Activated T-helper 1 cell treated with anti-CD3 and anti-CD28 coated beads, Interleukin-12 subunit alpha, Interleukin-12 subunit beta, Interleukin-2, Interleukin-4 antibody, amounts not matched to agents 30 ng/mL and 10 ng/mL and 1 ng/mL, durations not matched to agents 14 hours and 24 hours and 36 hours (primary cell): ENCODE data around the gene PKD1L1. TPM values are rescaled to one million over a fixed set of nuclear protein-coding genes. Genes with fewer than 3 reads are reported as not detected.

Experiments used
- DNase-seq: peaks from one replicate; pipeline ENCODE4 v3.0.0; 2021; ENCODE audit warnings: low spot score
- H3K27ac Mint-ChIP-seq: one replicate; pipeline ENCODE4 v1.8.0; 2021; ENCODE audit warnings: mild to moderate bottlenecking, mixed read lengths
- H3K27me3 Mint-ChIP-seq: one replicate; pipeline ENCODE4 v1.8.0; 2022; ENCODE audit warnings: mild to moderate bottlenecking, moderate library complexity, mixed read lengths; ENCODE audit not compliant: insufficient read depth
- H3K36me3 Mint-ChIP-seq: one replicate; pipeline ENCODE4 v1.8.0; 2021; ENCODE audit warnings: low read depth, mixed read lengths
- H3K4me1 Mint-ChIP-seq: one replicate; pipeline ENCODE4 v1.8.0; 2021; ENCODE audit warnings: low read depth, mixed read lengths
- H3K4me3 Mint-ChIP-seq: one replicate; pipeline ENCODE4 v1.8.0; 2021; ENCODE audit warnings: mild to moderate bottlenecking, moderate library complexity, mixed read lengths
- H3K9me3 Mint-ChIP-seq: one replicate; pipeline ENCODE4 v1.8.0; 2021; ENCODE audit warnings: mixed read lengths
- intact Hi-C: fragments of 100-400 bp; cut with micrococcal nuclease; formaldehyde crosslinking; loops from one replicate; pipeline ENCODE4 v1.15.1; 2024
- total RNA-seq: library from RNA; stranded (reverse); gene quantifications from 2 replicates; pipeline ENCODE4 v1.2.3, GENCODE V29; 2022

PKD1L1 gene
- total RNA-seq, 1 donor from 2014 or later = not detected

GRCh38 chr7:47852330-47853245 is 95.7 kb downstream of the PKD1L1 start:
- Mint-ChIP-seq H3K27ac (no peak overlapping the region), H3K4me1 (no peaks in the 10 kb centered on the region), H3K9me3 (no peaks in the 10 kb centered on the region), H3K36me3 (no peaks in the 10 kb centered on the region), H3K27me3 (peaks cover 8% of the 10 kb centered on the region), H3K4me3 (no peak overlapping the region)
- intact Hi-C loops = no loop called here
- no peak for DNase-seq

- Mint-ChIP-seq H3K4me3 (no peak overlapping the region), H3K4me1 (no peaks in the 10 kb centered on the region)
These were observed 101.1 kb downstream of the PKD1L1 start for GRCh38 chr7:47847207-47847606.

GRCh38 chr7:47846138-47846836 is 102.0 kb downstream of the PKD1L1 start:
- H3K27me3 Mint-ChIP-seq = peaks cover 12% of the 10 kb centered on the region
- H3K36me3 Mint-ChIP-seq = no peaks in the 10 kb centered on the region
- H3K4me3 Mint-ChIP-seq = no peak overlapping the region
- no peaks in the 10 kb centered on the region for H3K9me3 Mint-ChIP-seq
- no peaks in the 10 kb centered on the region for H3K4me1 Mint-ChIP-seq
- no peak overlapping the region for H3K27ac Mint-ChIP-seq
- DNase-seq = no peak
- intact Hi-C loops = no loop called here

More at GRCh38 chr7:47847207-47847606, 101.1 kb downstream of the PKD1L1 start:
- H3K27ac Mint-ChIP-seq = no peak overlapping the region
- DNase-seq = no peak
- intact Hi-C loops = no loop called here
- H3K27me3 Mint-ChIP-seq = peaks cover 12% of the 10 kb centered on the region
- no peaks in the 10 kb centered on the region for H3K9me3 Mint-ChIP-seq
- H3K36me3 Mint-ChIP-seq = no peaks in the 10 kb centered on the region

GRCh38 chr7:47844311-47844710 is 104.0 kb downstream of the PKD1L1 start:
- H3K27me3 Mint-ChIP-seq = peaks cover 6% of the 10 kb centered on the region
- H3K36me3 Mint-ChIP-seq = no peaks in the 10 kb centered on the region
- no peak for DNase-seq
- intact Hi-C loops = no loop called here
- no peak overlapping the region for H3K27ac Mint-ChIP-seq
- H3K4me1 Mint-ChIP-seq = no peaks in the 10 kb centered on the region
- H3K9me3 Mint-ChIP-seq = no peaks in the 10 kb centered on the region
- H3K4me3 Mint-ChIP-seq = no peak overlapping the region

GRCh38 chr7:47843291-47843690 is 105.0 kb downstream of the PKD1L1 start:
- intact Hi-C loops = no loop called here
- Mint-ChIP-seq H3K27me3 (peaks cover 6% of the 10 kb centered on the region), H3K27ac (no peak overlapping the region), H3K36me3 (no peaks in the 10 kb centered on the region), H3K9me3 (no peaks in the 10 kb centered on the region), H3K4me1 (no peaks in the 10 kb centered on the region), H3K4me3 (no peak overlapping the region)
- no peak for DNase-seq

- H3K9me3 Mint-ChIP-seq = no peaks in the 10 kb centered on the region
These were observed 108.9 kb downstream of the PKD1L1 start for GRCh38 chr7:47839381-47839780.

GRCh38 chr7:47837826-47838225 is 110.4 kb downstream of the PKD1L1 start:
- H3K36me3 Mint-ChIP-seq = no peaks in the 10 kb centered on the region
- H3K27ac Mint-ChIP-seq = no peak overlapping the region
- intact Hi-C loops = no loop called here
- H3K9me3 Mint-ChIP-seq = no peaks in the 10 kb centered on the region
- DNase-seq = no peak
- H3K4me3 Mint-ChIP-seq = no peak overlapping the region
- peaks cover 2% of the 10 kb centered on the region for H3K27me3 Mint-ChIP-seq
- no peaks in the 10 kb centered on the region for H3K4me1 Mint-ChIP-seq

More at GRCh38 chr7:47839381-47839780, 108.9 kb downstream of the PKD1L1 start:
- no peaks in the 10 kb centered on the region for H3K36me3 Mint-ChIP-seq
- H3K4me1 Mint-ChIP-seq = no peaks in the 10 kb centered on the region
- H3K27ac Mint-ChIP-seq = no peak overlapping the region
- no peak overlapping the region for H3K4me3 Mint-ChIP-seq
- no peak for DNase-seq
- peaks cover 6% of the 10 kb centered on the region for H3K27me3 Mint-ChIP-seq
- intact Hi-C loops = no loop called here

GRCh38 chr7:47836503-47837202 is 111.6 kb downstream of the PKD1L1 start:
- H3K36me3 Mint-ChIP-seq = no peaks in the 10 kb centered on the region
- intact Hi-C loops = no loop called here
- H3K27me3 Mint-ChIP-seq = peaks cover 2% of the 10 kb centered on the region
- no peaks in the 10 kb centered on the region for H3K4me1 Mint-ChIP-seq
- no peaks in the 10 kb centered on the region for H3K9me3 Mint-ChIP-seq
- H3K4me3 Mint-ChIP-seq = no peak overlapping the region
- no peak overlapping the region for H3K27ac Mint-ChIP-seq
- DNase-seq = no peak

- Mint-ChIP-seq H3K4me3 (no peak overlapping the region), H3K4me1 (no peaks in the 10 kb centered on the region), H3K27me3 (peaks cover 2% of the 10 kb centered on the region), H3K9me3 (no peaks in the 10 kb centered on the region), H3K27ac (no peak overlapping the region), H3K36me3 (no peaks in the 10 kb centered on the region)
- no peak for DNase-seq
- intact Hi-C loops = no loop called here
These were observed 112.2 kb downstream of the PKD1L1 start for GRCh38 chr7:47836080-47836479.

- Mint-ChIP-seq H3K27me3 (peaks cover 2% of the 10 kb centered on the region), H3K27ac (no peak overlapping the region), H3K4me3 (no peak overlapping the region), H3K4me1 (no peaks in the 10 kb centered on the region), H3K36me3 (no peaks in the 10 kb centered on the region), H3K9me3 (no peaks in the 10 kb centered on the region)
- intact Hi-C loops = no loop called here
- no peak for DNase-seq
These were observed 115.1 kb downstream of the PKD1L1 start for GRCh38 chr7:47833211-47833610.

- Mint-ChIP-seq H3K9me3 (no peaks in the 10 kb centered on the region), H3K27me3 (peaks cover 2% of the 10 kb centered on the region), H3K27ac (no peak overlapping the region), H3K36me3 (no peaks in the 10 kb centered on the region), H3K4me1 (no peaks in the 10 kb centered on the region), H3K4me3 (no peak overlapping the region)
- DNase-seq = no peak
- intact Hi-C loops = no loop called here
These were observed 116.1 kb downstream of the PKD1L1 start for GRCh38 chr7:47832105-47832715.

GRCh38 chr7:47830015-47830414 is 118.3 kb downstream of the PKD1L1 start:
- H3K4me1 Mint-ChIP-seq = no peaks in the 10 kb centered on the region
- no peak overlapping the region for H3K4me3 Mint-ChIP-seq
- peaks cover 2% of the 10 kb centered on the region for H3K27me3 Mint-ChIP-seq
- no peak for DNase-seq
- no peaks in the 10 kb centered on the region for H3K36me3 Mint-ChIP-seq
- intact Hi-C loops = no loop called here
- no peaks in the 10 kb centered on the region for H3K9me3 Mint-ChIP-seq
- H3K27ac Mint-ChIP-seq = no peak overlapping the region
